Mononuclear cell (primary cell): ENCODE measurements around the gene PITRM1. TPM values are rescaled to one million over a fixed set of nuclear protein-coding genes. Genes with fewer than 3 reads are reported as not detected.
"Not testable (repeated sequence)": the region's sequence is repeated elsewhere in the genome, so short reads cannot be mapped to it uniquely, and the experiment has no call there.

Experiments
- H3K27me3 ChIP-seq: 2 replicates; pipeline ENCODE4 v1.6.0; 2011; ENCODE audit warnings: low read length, control low read depth; ENCODE audit not compliant: insufficient read depth
- H3K4me1 ChIP-seq: 2 replicates; pipeline ENCODE4 v1.5.1; 2011; ENCODE audit warnings: mild to moderate bottlenecking, low read length, control low read depth; ENCODE audit not compliant: insufficient read depth
- H3K4me3 ChIP-seq: 2 replicates; pipeline ENCODE4 v1.5.1; 2011; ENCODE audit warnings: mild to moderate bottlenecking, low read length, moderate library complexity
- H3K9me3 ChIP-seq: 2 replicates; pipeline ENCODE4 v1.5.1; 2011; ENCODE audit warnings: low read depth, mild to moderate bottlenecking, control low read depth, low read length
- total RNA-seq: library from RNA; depleted of rRNA; stranded (reverse); fragments of >200 nt; gene quantifications from one replicate; pipeline ENCODE4 v1.2.3, GENCODE V29; 2012

The PITRM1 gene
- total RNA-seq, 1 donor: 52.7 TPM

DNA sequence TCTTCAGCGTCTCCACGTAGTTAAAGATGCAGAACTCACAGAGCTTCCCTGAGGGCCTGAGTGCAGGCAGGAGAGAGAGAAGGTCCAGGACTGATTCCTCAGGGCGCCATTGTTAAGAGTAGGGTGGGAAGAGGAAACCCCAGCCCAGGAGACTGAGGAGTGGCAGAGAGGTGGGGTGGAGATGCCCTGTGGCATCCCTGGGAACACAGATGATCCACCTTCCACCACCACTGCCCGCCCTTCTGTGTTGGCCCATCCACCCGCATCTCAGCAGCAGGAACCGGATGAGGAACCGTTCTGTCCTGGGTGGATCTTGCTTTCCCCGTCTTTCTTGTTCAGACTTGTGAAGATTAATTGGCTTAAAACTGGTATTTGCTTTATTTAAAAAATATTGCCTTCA is 56.9 kb downstream of the PITRM1 start:
- Histone ChIP-seq H3K4me1 (no peaks in the 10 kb centered on the region), H3K9me3 (no peaks in the 10 kb centered on the region), H3K27me3 (no peaks in the 10 kb centered on the region), H3K4me3 (no peak overlapping the region)

DNA sequence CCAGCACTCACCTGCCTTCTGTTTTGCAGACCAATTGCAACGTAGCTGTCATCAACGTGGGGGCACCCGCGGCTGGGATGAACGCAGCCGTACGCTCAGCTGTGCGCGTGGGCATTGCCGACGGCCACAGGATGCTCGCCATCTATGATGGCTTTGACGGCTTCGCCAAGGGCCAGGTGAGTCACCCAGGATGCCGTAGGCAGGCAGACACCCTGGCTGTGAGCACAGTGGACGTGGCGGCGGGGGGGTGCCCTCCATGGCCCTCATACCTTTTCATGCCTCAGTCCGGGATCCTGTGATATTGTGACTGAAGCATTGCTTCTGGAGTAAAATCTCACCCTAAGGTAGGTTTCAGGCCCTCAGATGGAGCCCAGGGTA is 59.2 kb downstream of the PITRM1 start:
- no peaks in the 10 kb centered on the region for H3K27me3 ChIP-seq
- H3K4me3 ChIP-seq: no peak overlapping the region
- H3K4me1 ChIP-seq: no peaks in the 10 kb centered on the region
- H3K9me3 ChIP-seq: no peaks in the 10 kb centered on the region

DNA sequence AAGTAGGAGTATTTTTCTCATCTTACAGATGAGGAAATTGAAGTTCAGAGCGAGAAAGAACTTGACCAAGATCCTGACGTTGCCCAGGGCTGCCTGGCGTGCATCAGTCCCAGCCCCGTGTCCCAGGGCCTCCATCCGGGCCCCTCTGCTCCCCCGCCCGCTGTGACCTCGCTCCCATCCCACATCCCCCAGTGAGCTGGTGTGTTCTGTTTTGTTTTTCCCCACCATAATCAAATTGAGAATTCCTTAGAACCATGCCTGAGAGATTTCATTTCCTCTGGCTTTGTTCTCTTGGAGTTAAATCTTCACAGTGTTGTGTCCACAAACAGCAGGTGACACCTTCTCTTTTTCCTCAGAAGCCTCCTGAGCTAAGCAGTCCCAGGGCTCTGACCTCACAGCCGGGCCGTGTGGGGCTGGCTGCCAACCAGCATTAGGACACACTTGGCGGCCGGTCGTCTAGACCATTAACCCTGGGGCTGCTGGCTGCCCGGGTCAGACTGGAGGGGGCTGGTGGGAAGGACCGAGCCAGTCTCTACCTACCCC is 60.9 kb downstream of the PITRM1 start:
- Histone ChIP-seq H3K4me3 (no peak overlapping the region), H3K4me1 (no peaks in the 10 kb centered on the region), H3K27me3 (no peaks in the 10 kb centered on the region), H3K9me3 (no peaks in the 10 kb centered on the region)

DNA sequence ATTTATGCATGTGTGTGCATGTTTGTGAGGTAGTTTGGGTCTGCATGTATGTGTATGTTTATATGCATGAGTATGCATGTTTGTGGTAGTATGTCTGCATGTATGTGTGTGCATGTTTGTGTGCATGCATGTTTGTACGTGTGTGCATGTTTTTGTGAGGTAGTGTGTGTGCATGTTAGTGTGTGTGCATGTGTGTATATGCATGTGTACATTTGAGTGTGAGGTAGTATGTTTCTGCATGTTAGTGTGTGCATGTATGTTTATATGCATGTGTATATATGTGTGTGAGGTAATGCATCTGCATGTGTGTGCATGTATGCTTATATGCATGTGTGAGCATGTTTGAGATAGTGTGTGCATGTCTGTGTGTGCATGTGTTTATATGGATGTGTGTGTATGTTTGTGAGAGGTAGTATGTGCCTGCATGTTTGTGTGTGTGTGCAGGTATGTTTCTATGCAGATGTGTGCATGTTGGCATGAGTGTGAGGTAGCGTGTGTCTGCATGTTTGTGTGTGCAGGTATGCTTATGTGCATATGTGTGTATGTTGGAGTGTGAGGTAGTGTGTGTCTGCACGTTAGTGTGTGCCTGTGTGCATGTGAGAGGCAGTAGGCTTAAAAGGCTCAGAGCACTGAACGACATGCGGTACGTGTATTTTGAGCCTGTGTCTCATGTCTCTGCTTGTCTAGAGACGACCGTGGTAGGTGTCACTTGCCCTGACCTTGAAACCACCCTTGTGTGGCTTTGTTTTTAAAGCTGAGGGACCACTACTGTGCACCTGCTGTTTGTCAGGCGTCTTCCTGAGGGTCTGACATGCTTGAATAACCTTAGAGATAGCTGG is 61.6 kb downstream of the PITRM1 start:
- no peaks in the 10 kb centered on the region for H3K4me1 ChIP-seq
- H3K27me3 ChIP-seq: no peaks in the 10 kb centered on the region
- H3K9me3 ChIP-seq: no peaks in the 10 kb centered on the region
- H3K4me3 ChIP-seq: no peak overlapping the region

DNA sequence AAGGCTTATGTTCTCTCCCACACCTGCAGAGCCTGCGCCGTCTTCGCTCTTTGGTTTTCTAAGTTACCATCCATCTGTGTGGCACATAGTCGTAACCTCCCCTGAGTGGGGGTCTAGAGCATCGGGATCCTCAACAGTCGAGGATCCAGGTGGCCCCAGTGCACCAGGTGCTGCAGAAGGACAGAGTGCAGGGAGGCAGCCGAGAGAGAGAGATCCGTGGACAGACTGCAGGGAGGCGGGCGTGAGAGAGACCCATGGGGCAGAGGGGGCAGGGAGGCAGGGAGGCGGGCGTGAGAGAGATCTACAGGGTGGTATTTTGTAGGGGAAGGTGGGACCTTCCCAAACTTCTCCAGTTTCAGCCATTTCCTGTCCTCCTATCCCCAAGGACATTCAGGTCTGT is 62.9 kb downstream of the PITRM1 start:
- Histone ChIP-seq H3K27me3 (no peaks in the 10 kb centered on the region), H3K9me3 (no peaks in the 10 kb centered on the region), H3K4me1 (no peaks in the 10 kb centered on the region), H3K4me3 (no peak overlapping the region)

DNA sequence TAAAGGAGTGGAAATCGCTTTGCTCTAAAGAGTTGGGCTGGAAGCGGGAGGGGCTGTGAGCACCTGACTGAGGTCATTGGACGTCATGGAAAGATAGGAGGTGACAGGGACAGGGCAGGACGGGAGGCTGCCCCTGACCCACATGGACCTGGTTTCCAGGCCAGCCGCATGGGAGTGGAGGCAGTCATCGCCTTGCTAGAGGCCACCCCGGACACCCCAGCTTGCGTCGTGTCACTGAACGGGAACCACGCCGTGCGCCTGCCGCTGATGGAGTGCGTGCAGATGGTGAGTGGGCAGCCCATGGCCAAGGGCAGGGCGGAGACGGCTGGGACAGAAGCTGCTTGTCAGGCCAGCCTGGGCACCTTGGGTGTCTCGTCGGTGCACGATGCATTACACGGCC is 63.4 kb downstream of the PITRM1 start:
- Histone ChIP-seq H3K9me3 (no peaks in the 10 kb centered on the region), H3K27me3 (no peaks in the 10 kb centered on the region), H3K4me1 (no peaks in the 10 kb centered on the region)

DNA sequence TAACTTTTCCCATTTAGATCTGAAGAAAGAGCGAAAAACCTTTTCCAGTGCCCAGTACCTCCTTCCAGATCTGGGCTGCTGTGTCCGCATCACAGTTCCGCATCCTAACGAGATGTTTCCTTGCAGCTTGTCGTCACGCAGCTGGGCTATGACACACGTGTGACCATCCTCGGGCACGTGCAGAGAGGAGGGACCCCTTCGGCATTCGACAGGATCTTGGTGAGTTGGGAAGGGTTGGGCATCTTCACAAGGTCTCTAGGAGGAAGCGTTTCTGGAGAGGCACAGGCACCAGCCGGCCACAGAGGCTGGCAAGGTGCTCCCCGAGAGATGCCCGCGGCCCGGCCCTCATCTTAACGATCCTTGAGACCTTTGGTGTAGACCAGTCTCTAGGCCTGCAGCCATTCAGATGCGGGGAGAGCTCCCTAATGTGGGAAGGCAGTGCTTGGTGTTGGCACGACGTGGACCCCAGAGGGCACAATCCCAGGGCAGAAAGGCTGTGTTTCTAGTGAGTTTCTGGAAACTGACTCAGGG is 63.9 kb downstream of the PITRM1 start:
- Histone ChIP-seq H3K4me1 (no peaks in the 10 kb centered on the region), H3K4me3 (no peak overlapping the region), H3K27me3 (no peaks in the 10 kb centered on the region), H3K9me3 (no peaks in the 10 kb centered on the region)

More for the DNA sequence above, 63.4 kb downstream of the PITRM1 start:
- H3K4me3 ChIP-seq: no peak overlapping the region

DNA sequence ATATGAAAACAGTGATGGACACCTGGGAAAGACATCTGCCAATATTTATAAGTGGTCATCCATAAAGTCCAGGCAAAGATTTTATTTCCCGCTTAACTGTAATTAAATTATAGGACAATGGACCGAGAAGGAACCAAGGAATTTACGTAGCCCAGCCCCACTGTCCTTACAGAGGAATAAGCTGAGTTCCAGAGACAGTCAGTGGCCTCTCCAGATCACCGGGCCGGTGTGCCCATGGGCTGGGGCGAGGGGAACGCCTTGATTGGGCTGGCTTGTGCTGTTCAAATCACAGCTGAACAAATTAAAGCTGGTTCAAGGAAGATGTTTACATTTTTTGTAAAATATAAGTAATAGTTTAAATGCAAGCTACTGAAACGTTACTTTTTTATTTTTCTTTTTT is 64.5 kb downstream of the PITRM1 start:
- H3K4me1 ChIP-seq: no peaks in the 10 kb centered on the region
- H3K4me3 ChIP-seq: no peak overlapping the region
- no peaks in the 10 kb centered on the region for H3K9me3 ChIP-seq
- H3K27me3 ChIP-seq: no peaks in the 10 kb centered on the region

DNA sequence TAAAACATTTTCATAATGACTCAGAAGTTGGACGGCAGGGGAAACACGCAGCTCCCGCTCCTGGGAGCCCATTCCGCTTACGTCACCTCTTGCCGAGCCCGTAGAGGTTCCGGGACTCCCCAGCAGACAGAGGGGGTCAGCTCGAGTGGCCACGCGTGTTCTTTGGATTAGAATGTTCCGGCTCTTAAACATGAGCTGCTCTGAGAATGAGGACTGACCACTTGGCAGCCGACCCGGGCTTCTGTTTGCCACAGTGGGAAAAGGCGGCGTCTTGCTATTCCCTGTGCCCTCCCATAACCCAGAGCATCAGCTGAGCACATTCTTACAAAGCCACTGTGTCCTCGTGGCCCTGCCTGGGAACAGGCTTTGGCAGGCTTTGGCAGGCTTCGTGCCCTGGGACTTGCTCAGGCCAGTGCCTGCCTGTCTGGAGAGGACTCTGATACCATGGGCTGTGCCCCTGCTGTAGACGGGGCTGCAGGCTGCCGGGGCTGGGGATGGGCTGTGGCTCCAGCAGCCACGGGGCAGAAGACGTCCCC is 65.1 kb downstream of the PITRM1 start:
- Histone ChIP-seq H3K27me3 (no peaks in the 10 kb centered on the region), H3K9me3 (no peaks in the 10 kb centered on the region), H3K4me1 (no peaks in the 10 kb centered on the region), H3K4me3 (no peak overlapping the region)

DNA sequence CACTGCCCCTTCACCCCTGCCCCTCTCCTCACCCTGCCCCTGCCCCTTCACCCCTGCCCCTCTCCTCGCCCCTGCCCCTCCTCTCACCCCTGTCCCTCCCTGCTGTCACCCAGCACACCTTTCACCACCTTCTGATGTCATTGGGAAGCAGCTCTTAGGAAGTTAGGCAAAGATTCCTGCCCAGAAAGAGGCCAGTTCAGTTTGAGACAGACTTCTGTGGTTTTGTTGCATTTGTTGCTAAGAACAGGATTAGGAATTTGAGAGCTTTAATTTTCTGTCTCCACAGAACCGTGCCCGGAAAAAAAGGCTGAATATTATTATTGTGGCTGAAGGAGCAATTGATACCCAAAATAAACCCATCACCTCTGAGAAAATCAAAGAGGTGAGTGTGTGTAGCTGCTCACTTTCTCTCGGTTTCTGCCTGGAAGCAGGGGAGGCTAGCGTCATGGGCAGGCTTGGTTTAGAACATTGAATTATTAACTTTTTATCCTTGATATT is 65.6 kb downstream of the PITRM1 start:
- H3K9me3 ChIP-seq: no peaks in the 10 kb centered on the region
- H3K4me3 ChIP-seq: no peak overlapping the region
- no peaks in the 10 kb centered on the region for H3K27me3 ChIP-seq
- H3K4me1 ChIP-seq: no peaks in the 10 kb centered on the region

DNA sequence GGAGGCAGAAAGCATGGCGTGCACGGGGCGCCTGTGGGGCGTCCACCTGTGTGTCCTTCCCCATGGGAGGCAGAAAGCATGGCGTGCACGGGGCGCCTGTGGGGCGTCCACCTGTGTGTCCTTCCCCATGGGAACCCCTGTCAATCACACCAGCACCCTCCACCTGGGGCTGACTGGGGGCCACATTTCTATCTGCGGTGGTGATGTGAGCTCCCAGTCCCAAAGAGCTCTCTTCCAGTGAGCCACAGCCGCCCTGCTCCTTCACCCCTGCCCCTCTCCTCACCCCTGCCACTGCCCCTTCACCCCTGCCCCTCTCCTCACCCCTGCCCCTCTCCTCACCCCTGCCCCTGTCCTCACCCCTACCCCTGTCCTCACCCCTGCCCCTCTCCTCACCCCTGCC is 66.3 kb downstream of the PITRM1 start:
- H3K4me1 ChIP-seq, H3K4me3 ChIP-seq, H3K27me3 ChIP-seq, H3K9me3 ChIP-seq: not testable (repeated sequence)

DNA sequence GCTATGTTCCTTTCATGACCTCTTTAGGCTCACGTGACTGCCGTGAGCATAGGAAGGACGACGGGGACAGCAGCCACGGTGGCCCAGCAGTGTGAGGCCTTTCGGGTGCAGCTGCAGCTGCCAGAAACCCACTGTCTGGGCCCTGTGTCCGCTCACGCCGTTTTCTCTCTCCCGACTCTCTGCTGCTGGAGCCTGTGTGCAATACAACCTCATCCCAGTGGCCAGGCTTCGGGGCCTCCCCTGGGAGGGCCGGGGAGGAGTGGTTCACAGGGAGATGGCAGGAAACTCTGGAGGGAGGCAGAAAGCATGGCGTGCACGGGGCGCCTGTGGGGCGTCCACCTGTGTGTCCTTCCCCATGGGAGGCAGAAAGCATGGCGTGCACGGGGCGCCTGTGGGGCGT is 66.7 kb downstream of the PITRM1 start:
- H3K27me3 ChIP-seq: no peaks in the 10 kb centered on the region
- no peaks in the 10 kb centered on the region for H3K4me1 ChIP-seq
- no peaks in the 10 kb centered on the region for H3K9me3 ChIP-seq
- H3K4me3 ChIP-seq: no peak overlapping the region

DNA sequence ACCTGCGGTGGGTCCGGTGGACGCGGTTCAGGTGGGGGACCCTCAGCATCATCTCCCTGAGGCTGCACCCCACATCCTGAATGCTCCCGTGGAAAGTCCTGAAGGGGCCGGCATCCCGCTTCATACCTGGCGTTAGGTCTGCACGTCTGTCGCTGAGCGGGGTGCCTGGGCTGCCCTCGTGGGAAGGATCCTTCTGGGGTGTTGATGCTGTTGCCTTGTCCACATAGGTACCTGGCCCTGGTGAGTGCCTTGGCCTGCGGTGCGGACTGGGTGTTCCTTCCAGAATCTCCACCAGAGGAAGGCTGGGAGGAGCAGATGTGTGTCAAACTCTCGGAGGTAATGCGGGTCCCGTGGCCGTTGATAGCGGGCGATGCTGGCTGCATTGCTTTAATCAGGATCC is 67.4 kb downstream of the PITRM1 start:
- Histone ChIP-seq H3K4me1 (no peaks in the 10 kb centered on the region), H3K9me3 (no peaks in the 10 kb centered on the region), H3K4me3 (no peak overlapping the region), H3K27me3 (no peaks in the 10 kb centered on the region)

DNA sequence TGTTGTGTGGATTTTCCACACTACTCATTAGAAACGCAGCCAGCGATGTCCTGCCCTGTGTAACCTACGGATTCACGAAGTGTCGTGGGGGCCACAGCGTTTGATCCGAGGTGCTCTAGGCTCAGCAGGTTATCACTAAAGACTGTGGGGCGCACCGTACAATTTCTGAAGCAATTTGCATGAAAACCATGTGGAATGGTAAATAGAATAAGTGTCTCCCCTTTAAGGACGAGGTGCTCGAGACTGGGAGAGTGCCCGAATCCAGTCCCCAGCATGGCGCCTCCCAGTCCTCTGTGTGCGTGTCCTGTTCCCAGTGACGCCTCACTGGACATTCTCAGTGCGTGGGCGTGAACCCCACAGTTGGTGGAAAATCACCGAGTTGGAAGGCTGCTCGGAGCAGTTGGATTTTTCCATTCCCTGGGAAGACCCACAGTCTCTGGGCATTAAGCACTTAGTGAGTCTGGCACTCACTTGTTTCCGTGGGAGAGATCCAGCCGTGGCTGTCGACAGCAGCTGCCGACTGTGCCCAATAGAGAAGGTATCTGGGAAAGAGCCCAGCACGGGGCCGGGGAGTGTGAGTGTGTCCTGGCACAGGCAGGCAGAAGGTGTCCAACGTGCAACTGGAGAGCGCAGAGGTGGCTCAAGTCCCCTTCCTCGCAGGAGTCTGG is 68.2 kb downstream of the PITRM1 start:
- Histone ChIP-seq H3K9me3 (no peaks in the 10 kb centered on the region), H3K27me3 (no peaks in the 10 kb centered on the region), H3K4me3 (no peak overlapping the region), H3K4me1 (peaks cover 4% of the 10 kb centered on the region)

DNA sequence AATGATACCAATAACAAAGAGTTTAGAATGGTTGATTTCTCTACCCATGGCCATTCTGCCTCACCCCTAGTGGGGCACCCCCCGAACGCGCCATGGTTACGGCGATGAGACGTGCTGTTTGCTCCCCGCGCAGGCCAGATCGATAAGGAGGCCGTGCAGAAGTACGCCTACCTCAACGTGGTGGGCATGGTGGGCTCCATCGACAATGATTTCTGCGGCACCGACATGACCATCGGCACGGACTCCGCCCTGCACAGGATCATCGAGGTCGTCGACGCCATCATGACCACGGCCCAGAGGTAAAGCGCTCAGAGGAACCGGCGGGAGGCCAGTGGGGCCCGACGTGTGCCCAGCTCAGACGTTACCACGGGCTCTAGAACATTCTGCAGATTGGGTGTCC is 68.9 kb downstream of the PITRM1 start:
- H3K4me1 ChIP-seq: peaks cover 4% of the 10 kb centered on the region
- no peaks in the 10 kb centered on the region for H3K27me3 ChIP-seq
- H3K9me3 ChIP-seq: no peaks in the 10 kb centered on the region
- no peak overlapping the region for H3K4me3 ChIP-seq
